Smooth muscle cell (in vitro differentiated cells): ENCODE data around the gene MAN1C1. TPM values are rescaled to one million over a fixed set of nuclear protein-coding genes. Genes with fewer than 3 reads are reported as not detected.

Experiments
- DNase-seq: peaks from one replicate; lab custom pipeline; 2025; ENCODE audit not compliant: unreplicated experiment; lab: John Stamatoyannopoulos, UW
- H2AFZ ChIP-seq: fragments of 200-600 bp; sonication (generic); 2 replicates; pipeline ENCODE4 v1.6.0; 2016; ENCODE audit warnings: antibody characterized with exemption, low read depth, mild to moderate bottlenecking
- H3F3A ChIP-seq: fragments of 200-600 bp; sonication (generic); 2 replicates; pipeline ENCODE4 v1.6.0; 2017; ENCODE audit warnings: antibody characterized with exemption, low read depth
- H3K27ac ChIP-seq: fragments of 200-600 bp; sonication (generic); 2 replicates; pipeline ENCODE4 v1.5.1; 2016; ENCODE audit warnings: low read depth, mild to moderate bottlenecking
- H3K27me3 ChIP-seq: fragments of 200-600 bp; sonication (generic); 2 replicates; pipeline ENCODE4 v1.6.1; 2016; ENCODE audit warnings: low read depth, mild to moderate bottlenecking
- H3K36me3 ChIP-seq: fragments of 200-600 bp; sonication (generic); 2 replicates; pipeline ENCODE4 v1.5.1; 2016; ENCODE audit warnings: low read depth
- H3K4me1 ChIP-seq: fragments of 200-600 bp; sonication (generic); 2 replicates; pipeline ENCODE4 v1.5.1; 2016; ENCODE audit warnings: low read depth
- H3K4me2 ChIP-seq: fragments of 200-600 bp; sonication (generic); 2 replicates; pipeline ENCODE4 v1.6.0; 2016; ENCODE audit warnings: mild to moderate bottlenecking
- H3K4me3 ChIP-seq: fragments of 200-600 bp; sonication (generic); 2 replicates; pipeline ENCODE4 v1.5.1; 2016; ENCODE audit warnings: mild to moderate bottlenecking
- H3K79me2 ChIP-seq: fragments of 200-600 bp; sonication (generic); 2 replicates; pipeline ENCODE4 v1.6.0; 2016; ENCODE audit warnings: low read depth, mild to moderate bottlenecking
- H3K9ac ChIP-seq: fragments of 200-600 bp; sonication (generic); 2 replicates; pipeline ENCODE4 v1.6.0; 2016; ENCODE audit warnings: low read depth
- H3K9me3 ChIP-seq: fragments of 200-600 bp; sonication (generic); replicated peaks from 2 replicates; pipeline ENCODE4 v1.5.1; 2016; ENCODE audit warnings: low read depth
- H4K20me1 ChIP-seq: fragments of 200-600 bp; sonication (generic); 2 replicates; pipeline ENCODE4 v1.6.0; 2016; ENCODE audit warnings: low read depth
- WGBS: methylation state at CpG from one replicate; pipeline ENCODE4 v1.1.7; 2016; ENCODE audit warnings: low lambda C conversion rate; 5-methylcytosine and 5-hydroxymethylcytosine counted together
- polyA plus RNA-seq: library from polyadenylated mRNA; unstranded; fragments of >200 nt; fragmentation: Nextera tagmentation; extraction: Ambion mirVana; gene quantifications from 2 replicates; pipeline ENCODE4 v1.2.1, GENCODE V29; 2016
- total RNA-seq: library from RNA; depleted of rRNA; stranded (reverse); fragments of >200 nt; gene quantifications from 2 replicates; pipeline ENCODE4 v1.2.3, GENCODE V29; 2014
- TF ChIP-seq, protein P1 (sequence below): fragments of 200-600 bp; sonication (generic); IDR thresholded peaks from 2 replicates; pipeline ENCODE4 v1.5.1; 2017; ENCODE audit warnings: borderline replicate concordance, mild to moderate bottlenecking, antibody characterized with exemption; ENCODE audit not compliant: insufficient read depth, poor library complexity, severe bottlenecking

The MAN1C1 gene
- total and polyA plus RNA-seq, 2 experiments from 2014 or later: 4.4 to 10.5 TPM

DNA sequence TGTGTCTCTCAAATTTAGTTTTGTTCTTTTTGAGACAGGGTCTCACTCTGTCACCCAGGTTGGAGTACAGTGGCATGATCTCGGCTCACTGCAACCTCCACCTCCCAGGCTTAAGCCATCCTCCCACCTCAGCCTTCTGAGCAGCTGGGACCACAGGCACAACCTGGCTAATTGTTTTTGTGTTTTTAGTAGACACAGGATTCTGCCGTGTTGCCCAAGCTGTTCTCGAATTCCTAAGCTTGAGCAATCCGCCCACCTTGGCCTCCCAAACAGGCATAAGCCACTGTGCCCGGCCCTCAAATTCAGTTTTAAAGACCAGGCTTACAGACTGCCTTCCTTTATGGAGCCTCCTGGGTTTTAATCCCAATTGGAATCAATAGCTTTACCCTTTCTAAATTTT, 99.7 kb downstream of the MAN1C1 start:
- 93% methylated on average over 5 of the region's 5 CpGs for WGBS
- H3F3A ChIP-seq: peaks cover 3% of the 10 kb centered on the region
- DNase-seq: no peak
- no peaks in the 10 kb centered on the region for H3K27me3 ChIP-seq
- H2AFZ ChIP-seq: no peak overlapping the region
- TF ChIP-seq, protein P1, sequence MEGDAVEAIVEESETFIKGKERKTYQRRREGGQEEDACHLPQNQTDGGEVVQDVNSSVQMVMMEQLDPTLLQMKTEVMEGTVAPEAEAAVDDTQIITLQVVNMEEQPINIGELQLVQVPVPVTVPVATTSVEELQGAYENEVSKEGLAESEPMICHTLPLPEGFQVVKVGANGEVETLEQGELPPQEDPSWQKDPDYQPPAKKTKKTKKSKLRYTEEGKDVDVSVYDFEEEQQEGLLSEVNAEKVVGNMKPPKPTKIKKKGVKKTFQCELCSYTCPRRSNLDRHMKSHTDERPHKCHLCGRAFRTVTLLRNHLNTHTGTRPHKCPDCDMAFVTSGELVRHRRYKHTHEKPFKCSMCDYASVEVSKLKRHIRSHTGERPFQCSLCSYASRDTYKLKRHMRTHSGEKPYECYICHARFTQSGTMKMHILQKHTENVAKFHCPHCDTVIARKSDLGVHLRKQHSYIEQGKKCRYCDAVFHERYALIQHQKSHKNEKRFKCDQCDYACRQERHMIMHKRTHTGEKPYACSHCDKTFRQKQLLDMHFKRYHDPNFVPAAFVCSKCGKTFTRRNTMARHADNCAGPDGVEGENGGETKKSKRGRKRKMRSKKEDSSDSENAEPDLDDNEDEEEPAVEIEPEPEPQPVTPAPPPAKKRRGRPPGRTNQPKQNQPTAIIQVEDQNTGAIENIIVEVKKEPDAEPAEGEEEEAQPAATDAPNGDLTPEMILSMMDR: no peak
- H3K9ac ChIP-seq: no peak overlapping the region
- no peak overlapping the region for H3K4me3 ChIP-seq
- H3K79me2 ChIP-seq: no peaks in the 10 kb centered on the region
- H3K36me3 ChIP-seq: no peaks in the 10 kb centered on the region
- no peaks in the 10 kb centered on the region for H3K9me3 ChIP-seq
- H3K4me1 ChIP-seq: no peaks in the 10 kb centered on the region
- H3K27ac ChIP-seq: no peak overlapping the region
- no peaks in the 10 kb centered on the region for H4K20me1 ChIP-seq
- H3K4me2 ChIP-seq: no peak overlapping the region

DNA sequence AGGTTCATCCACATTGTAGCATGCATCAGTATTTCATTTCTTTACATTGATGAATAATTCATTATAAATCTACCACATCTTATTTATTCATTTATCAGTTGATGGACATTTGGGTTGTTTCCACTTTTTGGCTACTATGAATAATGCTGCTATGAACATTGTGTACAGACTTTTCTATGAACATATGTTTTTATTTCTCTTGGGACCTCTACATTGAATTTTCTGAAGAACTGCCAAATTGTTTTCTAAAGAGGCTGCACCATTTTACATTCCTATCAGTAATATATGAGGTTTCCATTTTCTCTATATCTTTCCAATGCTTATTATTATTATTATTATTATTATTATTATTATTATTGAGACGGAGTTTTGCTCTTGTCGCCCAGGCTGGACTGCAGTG, 102.1 kb downstream of the MAN1C1 start:
- DNase-seq: no peak
- no peaks in the 10 kb centered on the region for H3F3A ChIP-seq
- H3K4me3 ChIP-seq: no peak overlapping the region
- TF ChIP-seq, protein P1: no peak
- no peaks in the 10 kb centered on the region for H3K9me3 ChIP-seq
- no peaks in the 10 kb centered on the region for H4K20me1 ChIP-seq
- H3K4me2 ChIP-seq: no peak overlapping the region
- no peak overlapping the region for H3K27ac ChIP-seq
- no peaks in the 10 kb centered on the region for H3K36me3 ChIP-seq
- H3K79me2 ChIP-seq: no peaks in the 10 kb centered on the region
- H2AFZ ChIP-seq: no peak overlapping the region
- H3K9ac ChIP-seq: no peak overlapping the region
- H3K4me1 ChIP-seq: no peaks in the 10 kb centered on the region
- 98% methylated on average over 2 of the region's 2 CpGs for WGBS
- H3K27me3 ChIP-seq: no peaks in the 10 kb centered on the region

DNA sequence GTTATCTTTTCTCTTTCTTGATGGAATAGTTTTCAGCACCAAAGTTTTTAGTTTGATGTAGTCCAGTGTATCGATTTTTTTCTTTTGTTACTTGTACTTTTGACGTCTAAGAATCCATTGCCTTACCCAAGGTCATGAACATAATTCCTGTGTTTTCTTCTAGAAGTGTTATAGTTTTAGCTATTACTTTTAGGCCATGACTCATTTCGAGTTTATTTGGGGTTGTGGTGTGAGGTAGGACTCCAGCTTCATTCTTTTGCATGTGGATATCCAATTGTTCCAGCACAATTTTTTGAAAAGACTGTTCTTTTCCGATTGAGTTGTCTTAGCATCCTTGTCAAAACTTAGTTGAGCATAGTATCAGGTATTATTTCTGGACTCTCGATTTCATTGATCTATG, 104.0 kb downstream of the MAN1C1 start:
- Histone ChIP-seq H3K36me3 (no peaks in the 10 kb centered on the region), H3F3A (no peaks in the 10 kb centered on the region), H3K4me2 (no peak overlapping the region), H3K27me3 (no peaks in the 10 kb centered on the region), H3K4me3 (no peak overlapping the region), H3K4me1 (peaks cover 14% of the 10 kb centered on the region), H3K79me2 (no peaks in the 10 kb centered on the region), H2AFZ (no peak overlapping the region), H3K9me3 (no peaks in the 10 kb centered on the region), H3K27ac (no peak overlapping the region), H3K9ac (no peak overlapping the region), H4K20me1 (no peaks in the 10 kb centered on the region)
- WGBS: 88% methylated on average over 5 of the region's 5 CpGs
- DNase-seq: no peak
- TF ChIP-seq, protein P1: no peak

DNA sequence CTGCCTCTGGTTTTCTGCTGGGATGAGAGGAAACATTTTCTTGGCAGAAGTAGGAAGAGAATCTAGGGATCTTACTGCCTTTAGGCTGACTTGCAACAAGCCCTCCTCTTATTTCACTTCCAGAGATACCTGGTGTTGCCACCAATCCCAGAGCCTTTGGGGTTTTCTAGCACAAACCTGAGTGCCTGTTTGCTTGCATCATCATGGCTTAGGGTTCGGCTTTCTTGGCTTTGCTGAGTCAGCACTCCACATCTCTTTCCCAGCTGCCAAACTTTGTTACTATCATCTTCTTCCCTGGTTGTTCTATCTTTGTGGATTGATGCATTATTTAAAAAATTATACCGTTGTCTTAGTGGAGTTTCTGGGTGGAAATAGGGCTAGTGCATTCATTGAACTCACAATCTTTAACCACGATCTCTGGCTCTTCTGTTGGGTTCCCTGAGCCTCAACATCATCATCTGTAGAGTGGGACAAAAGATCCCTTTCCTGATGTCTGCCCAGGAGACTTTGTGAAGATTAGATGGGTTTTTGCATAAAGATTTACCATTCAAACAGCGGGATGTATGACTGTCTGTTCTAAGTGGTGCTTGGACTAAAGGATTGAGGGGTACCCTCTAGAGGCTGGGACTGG, 106.8 kb downstream of the MAN1C1 start:
- Histone ChIP-seq H2AFZ (no peak overlapping the region), H3K79me2 (no peaks in the 10 kb centered on the region), H3K4me1 (peaks cover 22% of the 10 kb centered on the region), H3K4me2 (no peak overlapping the region), H3K9ac (no peak overlapping the region), H3K36me3 (no peaks in the 10 kb centered on the region), H3K27ac (no peak overlapping the region), H3F3A (no peaks in the 10 kb centered on the region), H4K20me1 (no peaks in the 10 kb centered on the region), H3K4me3 (no peak overlapping the region), H3K9me3 (no peaks in the 10 kb centered on the region), H3K27me3 (no peaks in the 10 kb centered on the region)
- WGBS: 78% methylated on average over 4 of the region's 4 CpGs
- DNase-seq: no peak
- TF ChIP-seq, protein P1: no peak
